Endothelial cell (in vitro differentiated cells): ENCODE data around the gene CD99L2. TPM values are rescaled to one million over a fixed set of nuclear protein-coding genes. Genes with fewer than 3 reads are reported as not detected.
A peak's percentile ranks its signal among the peaks of the same experiment; 100 is the strongest.

Experiments used
- DNase-seq: peaks from one replicate; pipeline ENCODE4 v3.0.0; 2021; ENCODE audit warnings: low spot score
- H3K27ac Mint-ChIP-seq: one replicate; pipeline ENCODE4 v1.8.0; 2021; ENCODE audit warnings: mixed read lengths, inconsistent platforms; ENCODE audit not compliant: unreplicated experiment
- H3K27me3 Mint-ChIP-seq: one replicate; pipeline ENCODE4 v1.8.0; 2021; ENCODE audit warnings: mild to moderate bottlenecking, moderate library complexity, mixed read lengths, inconsistent platforms; ENCODE audit not compliant: unreplicated experiment
- H3K36me3 Mint-ChIP-seq: one replicate; pipeline ENCODE4 v1.8.0; 2021; ENCODE audit warnings: mild to moderate bottlenecking, low read depth, mixed read lengths, inconsistent platforms; ENCODE audit not compliant: unreplicated experiment
- H3K4me1 Mint-ChIP-seq: one replicate; pipeline ENCODE4 v1.8.0; 2021; ENCODE audit warnings: mild to moderate bottlenecking, mixed read lengths, inconsistent platforms; ENCODE audit not compliant: unreplicated experiment
- H3K4me3 Mint-ChIP-seq: one replicate; pipeline ENCODE4 v1.8.0; 2021; ENCODE audit warnings: mild to moderate bottlenecking, mixed read lengths, inconsistent platforms; ENCODE audit not compliant: unreplicated experiment
- H3K9me3 Mint-ChIP-seq: one replicate; pipeline ENCODE4 v1.8.0; 2021; ENCODE audit warnings: mixed read lengths, inconsistent platforms; ENCODE audit not compliant: unreplicated experiment
- CTCF ChIP-seq: fragments of 200-600 bp; sonication (generic); IDR thresholded peaks from one replicate; pipeline ENCODE4 v1.5.0; 2021; ENCODE audit warnings: antibody characterized with exemption; ENCODE audit not compliant: unreplicated experiment
- total RNA-seq: library from RNA; stranded (reverse); fragmentation: NEBNext Ultra II Directional; extraction: Animal tissue kit (Norgen Biotek cat#: 25700); gene quantifications from one replicate; pipeline ENCODE4 v1.2.1, GENCODE V29; 2021; ENCODE audit not compliant: unreplicated experiment

CD99L2 gene
- total RNA-seq, 1 donor from 2014 or later: 30.1 TPM

GRCh38 chrX:150774798-150775568 is 123.5 kb downstream of the CD99L2 start:
- no peak for DNase-seq
- TF ChIP-seq CTCF: no peak
- no peak overlapping the region for H3K4me3 Mint-ChIP-seq
- peaks cover 3% of the 10 kb centered on the region for H3K27me3 Mint-ChIP-seq
- H3K9me3 Mint-ChIP-seq: no peaks in the 10 kb centered on the region
- H3K4me1 Mint-ChIP-seq: no peaks in the 10 kb centered on the region
- no peaks in the 10 kb centered on the region for H3K36me3 Mint-ChIP-seq
- no peak overlapping the region for H3K27ac Mint-ChIP-seq

- H3K27ac Mint-ChIP-seq: no peak overlapping the region
- H3K9me3 Mint-ChIP-seq: no peaks in the 10 kb centered on the region
- H3K36me3 Mint-ChIP-seq: no peaks in the 10 kb centered on the region
- no peak for TF ChIP-seq CTCF
- H3K4me1 Mint-ChIP-seq: no peaks in the 10 kb centered on the region
- no peak overlapping the region for H3K4me3 Mint-ChIP-seq
- peaks cover 3% of the 10 kb centered on the region for H3K27me3 Mint-ChIP-seq
- no peak for DNase-seq
Measured at GRCh38 chrX:150773634-150774033, 124.8 kb downstream of the CD99L2 start.

GRCh38 chrX:150773117-150773516 is 125.4 kb downstream of the CD99L2 start:
- Mint-ChIP-seq H3K27me3 (peaks cover 3% of the 10 kb centered on the region), H3K9me3 (no peaks in the 10 kb centered on the region), H3K4me1 (no peaks in the 10 kb centered on the region), H3K4me3 (no peak overlapping the region), H3K36me3 (no peaks in the 10 kb centered on the region), H3K27ac (no peak overlapping the region)
- no peak for DNase-seq
- no peak for TF ChIP-seq CTCF

GRCh38 chrX:150772150-150772970 is 126.1 kb downstream of the CD99L2 start:
- Mint-ChIP-seq H3K27ac (no peak overlapping the region), H3K4me1 (no peaks in the 10 kb centered on the region), H3K4me3 (no peak overlapping the region), H3K36me3 (no peaks in the 10 kb centered on the region), H3K27me3 (peaks cover 1% of the 10 kb centered on the region), H3K9me3 (no peaks in the 10 kb centered on the region)
- TF ChIP-seq CTCF: peak; percentile 64
- DNase-seq: peak; percentile 88

- no peak for DNase-seq
- H3K4me1 Mint-ChIP-seq: no peaks in the 10 kb centered on the region
- H3K9me3 Mint-ChIP-seq: no peaks in the 10 kb centered on the region
- no peak overlapping the region for H3K4me3 Mint-ChIP-seq
- H3K27me3 Mint-ChIP-seq: peaks cover 1% of the 10 kb centered on the region
- no peak overlapping the region for H3K27ac Mint-ChIP-seq
- no peaks in the 10 kb centered on the region for H3K36me3 Mint-ChIP-seq
- TF ChIP-seq CTCF: no peak
Measured at GRCh38 chrX:150771116-150771515, 127.4 kb downstream of the CD99L2 start.
